Adipose tissue (tissue), 3 donors: Measurements from ENCODE around the gene DRP2. TPM values are rescaled to one million over a fixed set of nuclear protein-coding genes. Genes with fewer than 3 reads are reported as not detected.

Experiments
- polyA plus RNA-seq, 3 donors: library from polyadenylated mRNA; stranded (reverse); fragments of 200-250 nt; gene quantifications; one replicate each; pipeline ENCODE4 v1.2.3, GENCODE V29; 2013
- donor health status: healthy with polysubstance abuse.
- donor health status: Bipolar disorder and iron deficiency.
- donor health status: healthy.

The DRP2 gene
- polyA plus RNA-seq, 3 donors = 0.01 TPM; not detected in 2

Other genes starting within 250 kb of the DRP2 start
- 1 to 10 TPM; 3.9 to 8.5 (median 7.8) TPM for gene TRMT2B, start 167.7 kb upstream of the DRP2 start, polyA plus RNA-seq
- 1 to 10 TPM in 1 of 3 donors, under 1 TPM in 2; 0.24 to 1.2 (median 0.28) TPM for gene TMEM35A, start 140.9 kb upstream of the DRP2 start, polyA plus RNA-seq
- gene CENPI, start 121.6 kb upstream of the DRP2 start, polyA plus RNA-seq = 1 to 10 TPM in 1 of 3 donors, under 1 TPM in 2; 0.16 to 2.1 (median 0.55) TPM
- under 1 TPM in 2 of 3 donors, not detected in 1; 0.02 to 0.06 TPM for gene TAF7L, start 71.5 kb downstream of the DRP2 start, polyA plus RNA-seq
- gene TIMM8A, start 129.0 kb downstream of the DRP2 start, polyA plus RNA-seq = 10 to 100 TPM in 1 of 3 donors, 1 to 10 TPM in 2; 4.2 to 11.3 (median 7.4) TPM
- 1 to 10 TPM; 1.1 to 4.5 (median 3.0) TPM for gene BTK, start 166.4 kb downstream of the DRP2 start, polyA plus RNA-seq
- 1,000 to 10,000 TPM; 1,715 to 3,463 (median 2,254) TPM for gene RPL36A, start 171.2 kb downstream of the DRP2 start, polyA plus RNA-seq
- gene GLA, start 188.1 kb downstream of the DRP2 start, polyA plus RNA-seq = 10 to 100 TPM; 11.4 to 29.5 (median 15.0) TPM
- gene HNRNPH2, start 188.4 kb downstream of the DRP2 start, polyA plus RNA-seq = 10 to 100 TPM; 27.1 to 60.3 (median 56.6) TPM